GM21576 (cell line): Measurements from ENCODE around the gene ELK4.

Experiments
- ATAC-seq: cut with Tn5 transposase; IDR thresholded peaks from one replicate; pipeline ENCODE4 v1.9.1; 2021; ENCODE audit warnings: mild to moderate bottlenecking, moderate library complexity; ENCODE audit not compliant: unreplicated experiment

The ELK4 gene, protein sequence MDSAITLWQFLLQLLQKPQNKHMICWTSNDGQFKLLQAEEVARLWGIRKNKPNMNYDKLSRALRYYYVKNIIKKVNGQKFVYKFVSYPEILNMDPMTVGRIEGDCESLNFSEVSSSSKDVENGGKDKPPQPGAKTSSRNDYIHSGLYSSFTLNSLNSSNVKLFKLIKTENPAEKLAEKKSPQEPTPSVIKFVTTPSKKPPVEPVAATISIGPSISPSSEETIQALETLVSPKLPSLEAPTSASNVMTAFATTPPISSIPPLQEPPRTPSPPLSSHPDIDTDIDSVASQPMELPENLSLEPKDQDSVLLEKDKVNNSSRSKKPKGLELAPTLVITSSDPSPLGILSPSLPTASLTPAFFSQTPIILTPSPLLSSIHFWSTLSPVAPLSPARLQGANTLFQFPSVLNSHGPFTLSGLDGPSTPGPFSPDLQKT

DNA sequence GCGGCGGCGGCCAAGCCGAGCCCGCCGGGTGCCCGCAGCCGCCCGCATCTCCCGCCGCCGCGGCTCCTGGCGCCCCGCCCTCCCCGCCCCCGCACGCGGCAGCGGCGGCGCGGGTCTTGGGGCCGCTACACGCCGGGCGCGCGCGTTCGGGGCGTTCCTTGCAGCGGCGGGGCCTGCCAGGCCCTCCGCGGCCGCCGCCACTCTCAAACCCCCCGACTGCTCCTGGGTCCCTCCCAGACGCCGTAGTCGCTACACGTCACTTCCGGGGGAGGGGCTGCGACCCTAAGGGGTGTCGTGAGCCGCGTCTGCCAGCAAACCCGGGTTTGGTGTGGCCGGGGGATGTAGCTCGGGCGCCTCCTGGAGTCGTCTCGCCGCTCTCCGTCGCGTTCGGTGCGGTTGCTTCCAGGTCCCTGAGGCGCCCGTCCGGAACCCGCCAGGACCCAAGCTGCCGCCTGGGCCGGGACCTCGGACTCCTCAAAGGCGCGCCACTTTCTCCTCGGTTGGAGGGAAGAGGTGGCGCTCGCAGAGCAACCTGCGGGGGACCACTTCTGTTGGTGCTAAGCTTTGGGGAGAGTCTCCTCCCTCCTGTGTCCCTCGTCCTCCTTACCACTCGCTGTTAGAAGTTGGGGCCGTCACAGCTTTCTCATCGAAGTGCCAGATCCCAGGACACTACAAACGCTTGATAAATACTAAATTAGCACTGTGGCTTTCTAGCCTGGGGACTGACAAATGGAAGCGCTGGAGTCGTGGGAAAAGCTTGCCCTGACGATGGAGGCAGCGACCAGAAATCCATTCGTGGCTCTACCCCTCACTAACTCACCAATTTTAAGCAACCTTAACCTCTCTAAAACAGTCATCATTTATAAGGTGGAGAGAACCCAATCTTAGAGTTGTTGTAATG, at the start of gene ELK4:
Gene ELK4, minus strand, starts transcription at position 244 of the 901 bp plus-strand sequence. CDS start 8,129 bp downstream, outside the sequence.
- peak; percentile 77 for ATAC-seq

DNA sequence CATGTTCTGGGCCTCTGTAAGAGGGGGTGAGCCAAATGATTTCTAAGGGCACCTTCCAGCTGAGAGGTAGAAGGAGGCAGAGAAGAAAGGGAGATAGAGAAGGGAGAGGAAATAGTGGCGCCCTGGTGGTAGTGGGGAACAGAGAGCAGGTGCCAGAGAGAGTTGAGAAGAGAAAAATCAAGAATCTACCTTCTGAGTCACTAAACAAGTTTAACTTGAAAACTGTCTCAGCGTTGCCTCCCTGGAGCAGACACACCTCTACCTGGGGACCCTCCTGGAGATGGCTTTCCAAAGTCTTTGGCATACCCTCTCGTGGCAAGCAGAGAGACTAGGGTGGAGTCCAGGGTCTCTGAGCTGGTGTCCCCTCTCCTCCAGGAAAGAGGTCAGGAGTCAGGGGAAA, 49.6 kb upstream of the ELK4 start:
- no peak for ATAC-seq

GRCh38 chr1:205680073-205680851, 48.5 kb upstream of the ELK4 start, which contains the start of gene SLC45A3:
Gene SLC45A3, minus strand, starts transcription at chr1:205680509. Its CDS starts 15,853 bp downstream, at chr1:205664656.
- ATAC-seq: no peak

GRCh38 chr1:205678286-205679111, 46.7 kb upstream of the ELK4 start:
- no peak for ATAC-seq

DNA sequence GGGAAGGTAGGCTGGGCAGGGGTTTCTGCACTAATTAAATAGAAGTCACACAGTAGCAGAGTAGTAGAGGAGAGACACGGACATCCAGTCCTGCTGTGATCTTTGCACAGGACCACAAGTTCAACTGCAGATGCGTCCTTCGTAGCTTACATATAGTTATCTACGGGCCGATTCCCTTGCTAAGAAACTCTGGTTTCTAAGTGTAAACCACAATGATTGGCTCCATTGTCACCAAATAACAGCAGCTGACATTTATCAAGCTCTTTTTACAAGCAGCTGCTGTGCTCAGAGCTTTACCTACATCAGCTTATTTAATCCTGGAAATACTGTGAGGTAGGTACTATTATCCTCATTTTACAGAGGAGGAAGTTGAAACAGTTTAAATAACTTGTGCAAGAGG, 45.4 kb upstream of the ELK4 start:
- ATAC-seq: no peak

- ATAC-seq: no peak
Measured at GRCh38 chr1:205676597-205676996, 44.8 kb upstream of the ELK4 start.

- no peak for ATAC-seq
Measured at GRCh38 chr1:205676002-205676401, 44.2 kb upstream of the ELK4 start.

- ATAC-seq: no peak
Measured at GRCh38 chr1:205675247-205675646, 43.4 kb upstream of the ELK4 start.

DNA sequence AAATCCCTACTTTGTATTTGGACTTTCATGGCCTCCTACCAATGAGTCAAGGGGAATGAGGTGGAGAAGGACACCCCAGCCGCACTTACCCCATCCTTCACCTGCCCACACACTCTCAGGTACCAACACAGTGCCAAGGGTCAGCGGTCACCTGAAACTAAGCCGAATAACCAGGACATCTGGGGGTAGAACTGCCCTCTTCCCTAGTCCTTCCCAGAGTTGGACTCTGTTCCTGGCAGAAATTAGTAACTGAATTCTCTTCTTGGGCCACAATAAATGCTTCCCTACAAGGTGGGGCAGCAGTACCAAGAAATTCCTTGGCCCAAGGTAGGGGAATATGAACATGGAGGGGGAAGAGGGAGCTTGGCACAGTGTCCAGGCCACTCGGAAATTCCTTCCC, 41.2 kb upstream of the ELK4 start:
- no peak for ATAC-seq

DNA sequence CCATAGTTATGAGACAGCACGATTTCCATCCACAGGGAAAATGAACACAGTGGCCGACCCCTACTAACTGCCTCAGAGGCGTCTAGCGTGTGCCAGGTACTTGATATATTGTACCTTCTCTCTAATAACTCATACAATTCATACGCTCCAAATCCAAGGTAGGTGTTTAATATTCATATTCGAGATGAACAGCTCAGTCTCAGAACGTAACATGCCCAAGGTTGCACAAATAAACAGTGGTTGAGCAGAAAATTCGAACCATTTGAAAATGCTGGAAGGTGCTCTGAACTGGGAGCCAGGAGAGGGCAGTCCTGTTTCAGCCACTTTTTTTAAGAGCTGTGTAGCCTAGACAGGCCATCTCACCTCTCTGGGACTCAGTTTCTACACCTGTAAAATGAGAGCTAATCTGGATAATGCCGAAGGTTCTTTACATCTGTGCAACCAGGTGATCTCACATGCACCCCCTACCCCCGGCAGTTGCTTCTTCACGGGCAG, 40.6 kb upstream of the ELK4 start:
- ATAC-seq: no peak

DNA sequence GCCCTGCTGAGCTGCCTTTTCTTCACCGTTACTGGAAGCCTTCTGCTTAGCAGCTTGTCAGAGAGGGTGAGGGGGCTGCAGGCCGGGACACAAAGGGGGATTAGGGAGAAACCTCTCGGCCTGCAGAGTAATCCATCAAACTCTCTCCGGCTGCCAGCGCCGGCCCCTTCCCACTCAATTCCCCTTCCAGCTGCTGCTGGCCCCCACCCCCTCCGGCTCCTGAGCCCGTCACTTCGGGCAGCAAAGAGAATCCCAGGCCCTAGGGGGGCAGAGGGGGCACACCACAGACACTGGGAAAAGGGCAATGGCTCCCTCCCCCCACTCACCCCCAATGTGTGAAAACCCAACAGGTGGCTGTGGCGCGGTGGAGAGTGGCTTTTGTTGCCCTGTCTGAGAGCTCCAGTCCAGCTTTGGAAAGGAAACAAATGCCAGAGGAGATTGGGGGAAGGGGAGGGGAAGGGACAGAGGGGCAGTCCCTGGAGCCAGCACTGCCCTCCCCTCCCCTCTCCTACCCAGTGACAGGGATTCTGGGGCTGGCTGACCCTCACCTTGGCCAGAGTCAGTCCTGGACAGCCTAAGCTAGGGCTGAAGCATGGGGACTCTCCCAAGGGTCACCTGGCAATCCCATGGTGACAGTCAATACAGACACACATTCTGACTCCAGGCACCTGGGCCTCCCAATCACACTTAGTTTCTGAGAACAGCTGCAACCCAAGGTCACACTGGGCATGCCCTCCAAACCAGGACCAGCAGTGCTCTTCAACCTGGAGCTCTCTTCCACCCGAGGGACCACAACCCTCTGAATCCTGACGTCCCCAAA, 39.0 kb upstream of the ELK4 start:
- no peak for ATAC-seq

GRCh38 chr1:205670150-205670446, 38.3 kb upstream of the ELK4 start:
- no peak for ATAC-seq

DNA sequence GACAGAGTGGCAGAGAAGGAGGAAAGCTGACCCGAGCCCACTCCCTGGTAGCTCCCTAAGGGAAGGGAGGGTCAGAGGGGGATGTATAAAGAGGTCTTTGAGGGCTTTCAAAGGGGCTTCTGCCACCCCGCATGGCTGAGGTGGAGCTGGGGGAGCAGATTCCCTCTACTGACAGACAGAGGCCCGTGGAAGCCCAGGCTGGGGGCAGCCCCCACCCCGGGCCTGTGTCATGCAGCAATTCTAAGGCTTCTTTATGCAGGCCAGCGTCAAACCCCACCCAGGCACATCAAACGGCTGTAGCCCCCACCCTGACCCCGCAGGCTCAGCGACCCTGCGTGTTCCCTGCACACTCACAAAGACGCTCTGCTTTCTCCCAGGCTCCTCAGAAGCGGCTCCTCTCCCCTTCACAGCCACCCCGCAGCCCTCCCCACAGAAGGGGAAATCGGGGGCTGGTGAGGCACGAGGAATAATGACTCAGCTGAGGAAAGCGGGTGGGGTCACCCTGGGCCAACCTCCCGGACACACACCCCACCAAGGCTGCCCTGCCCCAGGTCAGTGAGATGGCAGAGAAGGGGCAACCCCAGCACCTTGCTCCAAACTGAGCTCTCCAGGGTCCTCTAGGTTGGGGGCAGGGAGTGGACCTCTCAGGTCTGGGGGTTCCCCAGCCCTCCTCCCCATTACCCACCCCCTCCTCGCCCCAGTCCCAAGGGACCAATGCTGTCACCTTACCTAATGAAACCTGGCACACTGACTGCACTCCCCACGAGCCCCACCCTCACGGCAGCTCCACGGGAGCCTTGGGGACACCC, 37.7 kb upstream of the ELK4 start:
- ATAC-seq: no peak

DNA sequence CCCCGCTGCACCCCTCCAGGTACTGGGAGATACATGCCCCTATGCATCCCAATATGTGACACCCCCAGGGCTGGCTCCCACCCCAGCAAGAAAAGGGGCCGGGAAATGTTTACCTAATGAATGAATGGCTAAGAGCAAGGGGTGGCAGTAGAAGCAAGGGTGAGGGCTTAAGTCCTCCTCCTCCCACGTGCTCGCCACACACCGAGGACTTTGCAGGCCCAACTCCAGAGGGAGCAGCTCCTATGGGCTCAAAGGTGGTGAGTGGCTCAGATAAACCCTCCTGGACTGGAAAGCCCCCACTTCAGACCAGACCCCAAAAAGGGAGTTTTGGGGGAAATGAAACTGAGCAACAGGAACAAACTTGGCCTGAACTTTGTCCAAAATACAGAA, 37.1 kb upstream of the ELK4 start:
- ATAC-seq: no peak

DNA sequence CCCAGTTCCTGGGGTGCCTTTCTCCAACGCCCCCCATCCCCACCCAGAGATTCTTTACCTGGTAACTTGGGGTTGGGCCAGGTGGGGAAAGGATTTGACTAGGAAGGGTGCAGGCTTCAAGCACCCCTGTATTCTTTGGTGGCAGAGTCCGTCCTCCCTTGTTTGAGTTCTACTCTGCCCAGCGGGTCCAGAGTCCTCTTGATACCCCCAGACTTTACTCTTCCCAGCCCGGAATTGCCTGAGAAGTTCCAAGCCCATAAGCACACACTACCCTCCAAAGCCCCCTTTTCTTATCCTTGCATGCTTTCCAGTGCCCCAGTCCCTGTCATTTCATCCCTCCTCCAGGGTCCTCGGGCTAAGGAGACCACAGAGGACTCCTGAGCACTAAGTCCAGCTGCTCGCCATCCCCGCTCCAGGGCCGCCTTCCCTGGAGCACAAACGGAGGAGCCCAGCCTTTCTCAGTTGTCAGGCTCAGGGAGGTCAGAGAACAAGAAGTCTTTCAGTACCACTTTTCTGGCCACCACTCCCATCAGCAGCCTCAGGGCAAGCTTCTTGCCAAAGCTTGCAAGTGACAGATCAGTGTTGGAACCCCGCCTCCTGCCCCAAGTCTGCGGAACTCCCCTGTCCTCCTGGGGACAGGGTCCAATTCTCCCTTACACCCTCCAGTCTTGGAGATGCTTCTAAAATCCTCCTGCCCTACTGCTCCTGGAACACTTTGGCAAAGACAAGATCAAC, 36.3 kb upstream of the ELK4 start:
- ATAC-seq: no peak

DNA sequence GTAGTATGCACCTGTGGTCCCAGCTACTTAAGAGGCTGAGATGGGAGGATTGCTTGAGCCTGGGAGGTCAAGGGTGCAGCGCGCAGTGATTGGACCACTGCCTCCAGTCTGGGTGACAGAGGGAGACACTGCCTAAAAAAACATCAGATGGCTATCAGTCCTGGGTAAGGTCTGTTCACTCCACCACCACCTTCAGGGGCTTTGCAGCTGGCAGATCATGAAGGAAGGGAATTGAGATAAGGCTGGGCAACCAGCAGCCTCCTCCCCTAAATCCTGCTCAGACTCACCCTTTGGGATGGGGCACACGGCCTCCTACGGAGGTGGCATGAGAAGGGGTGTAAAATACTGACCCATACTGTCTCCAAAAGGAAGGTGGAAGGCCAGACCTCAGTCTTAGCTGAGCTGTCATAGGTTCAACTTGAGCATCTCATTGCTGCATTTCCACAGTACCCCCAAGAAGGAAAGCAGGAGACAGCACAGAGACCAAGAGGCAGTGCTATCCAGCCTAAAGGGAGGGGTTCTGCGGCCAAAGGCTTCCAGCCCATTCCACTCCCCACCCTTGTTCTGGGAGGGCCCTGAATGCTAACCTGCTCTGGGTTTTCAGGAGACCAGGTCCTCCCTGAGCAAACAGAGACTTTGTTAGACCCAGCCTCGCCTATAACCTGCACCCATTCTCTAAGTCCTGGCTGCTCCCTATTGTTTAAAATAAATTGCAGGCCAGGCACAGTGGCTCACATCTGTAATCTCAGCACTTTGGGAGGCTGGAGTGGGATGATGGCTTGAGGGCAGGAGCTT, 34.8 kb upstream of the ELK4 start:
- no peak for ATAC-seq
